WTC11 (cell line): ENCODE data around the gene NHLH2. TPM values are rescaled to one million over a fixed set of nuclear protein-coding genes. Genes with fewer than 3 reads are reported as not detected.

Experiments used
- ATAC-seq: fragments of 200-7000 bp; cut with Tn5 transposase; 2 replicates; pipeline ENCODE4 v1.10.0; 2021; ENCODE audit warnings: mild to moderate bottlenecking, moderate library complexity
- CTCF ChIA-PET: fragments of 300-600 bp; sonication (Branson Sonifier 250); formaldehyde crosslinking; loops from one replicate; lab custom pipeline; 2021; ENCODE audit warnings: antibody characterized with exemption; lab: Charles Lee
- POLR2A ChIA-PET: fragments of 350-600 bp; sonication (Branson Sonifier 250); formaldehyde crosslinking; loops from one replicate; lab custom pipeline; 2021; ENCODE audit warnings: antibody characterized with exemption; lab: Charles Lee
- DNase-seq: peaks from one replicate; pipeline ENCODE4 v3.0.0; 2021; ENCODE audit warnings: low spot score
- H3K27ac Mint-ChIP-seq: 2 replicates; pipeline ENCODE4 v1.8.0; 2021; ENCODE audit warnings: mixed read lengths
- H3K27me3 Mint-ChIP-seq: 2 replicates; pipeline ENCODE4 v1.8.0; 2021; ENCODE audit warnings: low read depth, mild to moderate bottlenecking, moderate library complexity, mixed read lengths
- H3K36me3 Mint-ChIP-seq: 2 replicates; pipeline ENCODE4 v1.8.0; 2021; ENCODE audit warnings: mixed read lengths
- H3K4me1 Mint-ChIP-seq: 2 replicates; pipeline ENCODE4 v1.8.0; 2022; ENCODE audit warnings: mixed read lengths
- H3K4me3 Mint-ChIP-seq: 2 replicates; pipeline ENCODE4 v1.8.0; 2021; ENCODE audit warnings: mild to moderate bottlenecking, moderate library complexity, mixed read lengths
- H3K9me3 Mint-ChIP-seq: 2 replicates; pipeline ENCODE4 v1.8.0; 2021; ENCODE audit warnings: mixed read lengths
- CREB1 ChIP-seq: sonication (generic); formaldehyde crosslinking; IDR thresholded peaks from 2 replicates; pipeline ENCODE4 v1.8.0; 2023; ENCODE audit warnings: mild to moderate bottlenecking, missing genetic modification reagents
- FOXJ3 ChIP-seq: sonication (generic); formaldehyde crosslinking; IDR thresholded peaks from 2 replicates; pipeline ENCODE4 v1.9.0; 2021; ENCODE audit warnings: missing genetic modification reagents, mild to moderate bottlenecking, borderline replicate concordance
- JUN ChIP-seq: sonication (generic); formaldehyde crosslinking; IDR thresholded peaks from 2 replicates; pipeline ENCODE4 v1.8.0; 2023; ENCODE audit warnings: mild to moderate bottlenecking, missing genetic modification reagents
- MXD4 ChIP-seq: fragments of 250-450 bp; sonication (Bioruptor Pico); IDR thresholded peaks from 2 replicates; pipeline ENCODE4 v1.8.0; 2021; ENCODE audit warnings: mild to moderate bottlenecking, moderate library complexity, borderline replicate concordance
- MYBL2 ChIP-seq: sonication (generic); formaldehyde crosslinking; IDR thresholded peaks from 2 replicates; pipeline ENCODE4 v1.8.1; 2023; ENCODE audit warnings: mild to moderate bottlenecking, moderate library complexity, missing genetic modification reagents
- NFE2L1 ChIP-seq: sonication (generic); formaldehyde crosslinking; IDR thresholded peaks from 2 replicates; pipeline ENCODE4 v1.8.1; 2023; ENCODE audit warnings: missing genetic modification reagents
- OVOL2 ChIP-seq: fragments of 250-450 bp; sonication (Bioruptor Pico); IDR thresholded peaks from 2 replicates; pipeline ENCODE4 v1.9.0; 2021; ENCODE audit warnings: mild to moderate bottlenecking, borderline replicate concordance
- SMAD3 ChIP-seq: sonication (generic); formaldehyde crosslinking; IDR thresholded peaks from 2 replicates; pipeline ENCODE4 v1.8.0; 2022; ENCODE audit warnings: missing genetic modification reagents, mild to moderate bottlenecking, borderline replicate concordance
- SMAD4 ChIP-seq: sonication (generic); formaldehyde crosslinking; IDR thresholded peaks from 2 replicates; pipeline ENCODE4 v1.8.0; 2022; ENCODE audit warnings: mild to moderate bottlenecking, missing genetic modification reagents
- SP1 ChIP-seq: sonication (generic); formaldehyde crosslinking; conservative IDR thresholded peaks from 2 replicates; pipeline ENCODE4 v1.8.1; 2022; ENCODE audit warnings: missing genetic modification reagents
- TEAD4 ChIP-seq: sonication (generic); formaldehyde crosslinking; IDR thresholded peaks from 2 replicates; pipeline ENCODE4 v1.8.0; 2022; ENCODE audit warnings: mild to moderate bottlenecking, missing genetic modification reagents
- TP53 ChIP-seq: sonication (generic); formaldehyde crosslinking; IDR thresholded peaks from 2 replicates; pipeline ENCODE4 v1.8.1; 2023; ENCODE audit warnings: mild to moderate bottlenecking, missing genetic modification reagents
- total RNA-seq: library from RNA; stranded (reverse); gene quantifications from 3 replicates; pipeline ENCODE4 v1.2.3, GENCODE V29; 2021
- TF ChIP-seq, protein P1 (sequence below): fragments of 250-450 bp; sonication (Bioruptor Pico); IDR thresholded peaks from 2 replicates; pipeline ENCODE4 v2.1.2; 2022; ENCODE audit warnings: mild to moderate bottlenecking, moderate library complexity
- TF ChIP-seq, protein P2 (sequence below): sonication (generic); formaldehyde crosslinking; IDR thresholded peaks from 2 replicates; pipeline ENCODE4 v1.8.0; 2023; ENCODE audit warnings: missing genetic modification reagents, mild to moderate bottlenecking, borderline replicate concordance
- TF ChIP-seq, protein P3 (sequence below): sonication (generic); formaldehyde crosslinking; IDR thresholded peaks from 2 replicates; pipeline ENCODE4 v1.8.1; 2022; ENCODE audit warnings: low read depth, missing genetic modification reagents, borderline replicate concordance
- TF ChIP-seq, protein P4 (sequence below): fragments of 200-600 bp; IDR thresholded peaks from 2 replicates; pipeline ENCODE4 v1.8.0; 2022; ENCODE audit warnings: antibody characterized with exemption
- TF ChIP-seq, protein P5 (sequence below): sonication (generic); formaldehyde crosslinking; IDR thresholded peaks from 2 replicates; pipeline ENCODE4 v1.8.1; 2022; ENCODE audit warnings: mild to moderate bottlenecking, missing genetic modification reagents, moderate library complexity, borderline replicate concordance
- TF ChIP-seq, protein P6 (sequence below): sonication (generic); formaldehyde crosslinking; IDR thresholded peaks from 2 replicates; pipeline ENCODE4 v1.8.0; 2022; ENCODE audit warnings: missing genetic modification reagents

Gene NHLH2
- total RNA-seq, 1 experiment from 2014 or later, result 4.3 TPM

DNA sequence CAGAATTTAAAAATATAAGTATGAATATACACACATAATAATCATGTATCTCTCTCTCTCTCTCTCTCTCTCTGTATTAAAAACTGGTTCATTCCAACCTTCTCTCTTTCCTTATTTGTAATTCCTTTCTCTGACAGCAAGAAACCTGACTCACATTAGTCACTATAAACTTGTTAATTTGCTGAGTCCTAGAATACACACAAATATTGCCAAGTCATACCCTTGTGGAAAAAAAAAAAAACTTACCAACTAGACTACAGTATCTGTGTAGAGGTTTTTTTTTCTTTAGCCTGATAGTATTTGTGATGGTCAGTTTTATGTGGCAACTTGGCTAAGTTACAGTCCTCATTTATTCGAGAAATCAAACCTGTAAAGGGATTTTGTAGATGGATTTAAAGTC is 26.3 kb upstream of the NHLH2 start:
- H3K4me1 Mint-ChIP-seq, result no peaks in the 10 kb centered on the region
- ATAC-seq (no peak), DNase-seq (no peak)
- H3K4me3 Mint-ChIP-seq, result no peak overlapping the region
- H3K9me3 Mint-ChIP-seq, result 0 out of 2 replicates have a peak, but pooled peaks cover 3% of the 10 kb centered on the region
- CTCF ChIA-PET, result no interaction called here
- POLR2A ChIA-PET, result no interaction called here
- TF ChIP-seq, protein P1, sequence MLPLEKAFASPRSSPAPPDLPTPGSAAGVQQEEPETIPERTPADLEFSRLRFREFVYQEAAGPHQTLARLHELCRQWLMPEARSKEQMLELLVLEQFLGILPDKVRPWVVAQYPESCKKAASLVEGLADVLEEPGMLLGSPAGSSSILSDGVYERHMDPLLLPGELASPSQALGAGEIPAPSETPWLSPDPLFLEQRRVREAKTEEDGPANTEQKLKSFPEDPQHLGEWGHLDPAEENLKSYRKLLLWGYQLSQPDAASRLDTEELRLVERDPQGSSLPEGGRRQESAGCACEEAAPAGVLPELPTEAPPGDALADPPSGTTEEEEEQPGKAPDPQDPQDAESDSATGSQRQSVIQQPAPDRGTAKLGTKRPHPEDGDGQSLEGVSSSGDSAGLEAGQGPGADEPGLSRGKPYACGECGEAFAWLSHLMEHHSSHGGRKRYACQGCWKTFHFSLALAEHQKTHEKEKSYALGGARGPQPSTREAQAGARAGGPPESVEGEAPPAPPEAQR (CRISPR knock-in tag), result no peak
- TF ChIP-seq FOXJ3 (CRISPR knock-in tag), result no peak
- TF ChIP-seq CREB1, result no peak
- TF ChIP-seq, protein P2, sequence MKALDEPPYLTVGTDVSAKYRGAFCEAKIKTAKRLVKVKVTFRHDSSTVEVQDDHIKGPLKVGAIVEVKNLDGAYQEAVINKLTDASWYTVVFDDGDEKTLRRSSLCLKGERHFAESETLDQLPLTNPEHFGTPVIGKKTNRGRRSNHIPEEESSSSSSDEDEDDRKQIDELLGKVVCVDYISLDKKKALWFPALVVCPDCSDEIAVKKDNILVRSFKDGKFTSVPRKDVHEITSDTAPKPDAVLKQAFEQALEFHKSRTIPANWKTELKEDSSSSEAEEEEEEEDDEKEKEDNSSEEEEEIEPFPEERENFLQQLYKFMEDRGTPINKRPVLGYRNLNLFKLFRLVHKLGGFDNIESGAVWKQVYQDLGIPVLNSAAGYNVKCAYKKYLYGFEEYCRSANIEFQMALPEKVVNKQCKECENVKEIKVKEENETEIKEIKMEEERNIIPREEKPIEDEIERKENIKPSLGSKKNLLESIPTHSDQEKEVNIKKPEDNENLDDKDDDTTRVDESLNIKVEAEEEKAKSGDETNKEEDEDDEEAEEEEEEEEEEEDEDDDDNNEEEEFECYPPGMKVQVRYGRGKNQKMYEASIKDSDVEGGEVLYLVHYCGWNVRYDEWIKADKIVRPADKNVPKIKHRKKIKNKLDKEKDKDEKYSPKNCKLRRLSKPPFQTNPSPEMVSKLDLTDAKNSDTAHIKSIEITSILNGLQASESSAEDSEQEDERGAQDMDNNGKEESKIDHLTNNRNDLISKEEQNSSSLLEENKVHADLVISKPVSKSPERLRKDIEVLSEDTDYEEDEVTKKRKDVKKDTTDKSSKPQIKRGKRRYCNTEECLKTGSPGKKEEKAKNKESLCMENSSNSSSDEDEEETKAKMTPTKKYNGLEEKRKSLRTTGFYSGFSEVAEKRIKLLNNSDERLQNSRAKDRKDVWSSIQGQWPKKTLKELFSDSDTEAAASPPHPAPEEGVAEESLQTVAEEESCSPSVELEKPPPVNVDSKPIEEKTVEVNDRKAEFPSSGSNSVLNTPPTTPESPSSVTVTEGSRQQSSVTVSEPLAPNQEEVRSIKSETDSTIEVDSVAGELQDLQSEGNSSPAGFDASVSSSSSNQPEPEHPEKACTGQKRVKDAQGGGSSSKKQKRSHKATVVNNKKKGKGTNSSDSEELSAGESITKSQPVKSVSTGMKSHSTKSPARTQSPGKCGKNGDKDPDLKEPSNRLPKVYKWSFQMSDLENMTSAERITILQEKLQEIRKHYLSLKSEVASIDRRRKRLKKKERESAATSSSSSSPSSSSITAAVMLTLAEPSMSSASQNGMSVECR, result no peak
- TF ChIP-seq, protein P3, sequence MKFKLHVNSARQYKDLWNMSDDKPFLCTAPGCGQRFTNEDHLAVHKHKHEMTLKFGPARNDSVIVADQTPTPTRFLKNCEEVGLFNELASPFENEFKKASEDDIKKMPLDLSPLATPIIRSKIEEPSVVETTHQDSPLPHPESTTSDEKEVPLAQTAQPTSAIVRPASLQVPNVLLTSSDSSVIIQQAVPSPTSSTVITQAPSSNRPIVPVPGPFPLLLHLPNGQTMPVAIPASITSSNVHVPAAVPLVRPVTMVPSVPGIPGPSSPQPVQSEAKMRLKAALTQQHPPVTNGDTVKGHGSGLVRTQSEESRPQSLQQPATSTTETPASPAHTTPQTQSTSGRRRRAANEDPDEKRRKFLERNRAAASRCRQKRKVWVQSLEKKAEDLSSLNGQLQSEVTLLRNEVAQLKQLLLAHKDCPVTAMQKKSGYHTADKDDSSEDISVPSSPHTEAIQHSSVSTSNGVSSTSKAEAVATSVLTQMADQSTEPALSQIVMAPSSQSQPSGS (CRISPR knock-in tag), result no peak
- no peak for TF ChIP-seq TEAD4
- TF ChIP-seq OVOL2 (CRISPR knock-in tag), result no peak
- TF ChIP-seq MYBL2 (CRISPR knock-in tag), result no peak
- TF ChIP-seq SMAD4 (CRISPR knock-in tag), result no peak
- no peak for TF ChIP-seq JUN (CRISPR knock-in tag)
- TF ChIP-seq SMAD3 (CRISPR knock-in tag), result no peak
- TF ChIP-seq MXD4 (CRISPR knock-in tag), result no peak
- no peak for TF ChIP-seq NFE2L1 (CRISPR knock-in tag)
- no peak for TF ChIP-seq TP53 (CRISPR knock-in tag)
- TF ChIP-seq, protein P4, sequence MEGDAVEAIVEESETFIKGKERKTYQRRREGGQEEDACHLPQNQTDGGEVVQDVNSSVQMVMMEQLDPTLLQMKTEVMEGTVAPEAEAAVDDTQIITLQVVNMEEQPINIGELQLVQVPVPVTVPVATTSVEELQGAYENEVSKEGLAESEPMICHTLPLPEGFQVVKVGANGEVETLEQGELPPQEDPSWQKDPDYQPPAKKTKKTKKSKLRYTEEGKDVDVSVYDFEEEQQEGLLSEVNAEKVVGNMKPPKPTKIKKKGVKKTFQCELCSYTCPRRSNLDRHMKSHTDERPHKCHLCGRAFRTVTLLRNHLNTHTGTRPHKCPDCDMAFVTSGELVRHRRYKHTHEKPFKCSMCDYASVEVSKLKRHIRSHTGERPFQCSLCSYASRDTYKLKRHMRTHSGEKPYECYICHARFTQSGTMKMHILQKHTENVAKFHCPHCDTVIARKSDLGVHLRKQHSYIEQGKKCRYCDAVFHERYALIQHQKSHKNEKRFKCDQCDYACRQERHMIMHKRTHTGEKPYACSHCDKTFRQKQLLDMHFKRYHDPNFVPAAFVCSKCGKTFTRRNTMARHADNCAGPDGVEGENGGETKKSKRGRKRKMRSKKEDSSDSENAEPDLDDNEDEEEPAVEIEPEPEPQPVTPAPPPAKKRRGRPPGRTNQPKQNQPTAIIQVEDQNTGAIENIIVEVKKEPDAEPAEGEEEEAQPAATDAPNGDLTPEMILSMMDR, result no peak
- no peak for TF ChIP-seq SP1 (CRISPR knock-in tag)
- TF ChIP-seq, protein P5, sequence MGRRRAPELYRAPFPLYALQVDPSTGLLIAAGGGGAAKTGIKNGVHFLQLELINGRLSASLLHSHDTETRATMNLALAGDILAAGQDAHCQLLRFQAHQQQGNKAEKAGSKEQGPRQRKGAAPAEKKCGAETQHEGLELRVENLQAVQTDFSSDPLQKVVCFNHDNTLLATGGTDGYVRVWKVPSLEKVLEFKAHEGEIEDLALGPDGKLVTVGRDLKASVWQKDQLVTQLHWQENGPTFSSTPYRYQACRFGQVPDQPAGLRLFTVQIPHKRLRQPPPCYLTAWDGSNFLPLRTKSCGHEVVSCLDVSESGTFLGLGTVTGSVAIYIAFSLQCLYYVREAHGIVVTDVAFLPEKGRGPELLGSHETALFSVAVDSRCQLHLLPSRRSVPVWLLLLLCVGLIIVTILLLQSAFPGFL (CRISPR knock-in tag), result no peak
- TF ChIP-seq, protein P6, sequence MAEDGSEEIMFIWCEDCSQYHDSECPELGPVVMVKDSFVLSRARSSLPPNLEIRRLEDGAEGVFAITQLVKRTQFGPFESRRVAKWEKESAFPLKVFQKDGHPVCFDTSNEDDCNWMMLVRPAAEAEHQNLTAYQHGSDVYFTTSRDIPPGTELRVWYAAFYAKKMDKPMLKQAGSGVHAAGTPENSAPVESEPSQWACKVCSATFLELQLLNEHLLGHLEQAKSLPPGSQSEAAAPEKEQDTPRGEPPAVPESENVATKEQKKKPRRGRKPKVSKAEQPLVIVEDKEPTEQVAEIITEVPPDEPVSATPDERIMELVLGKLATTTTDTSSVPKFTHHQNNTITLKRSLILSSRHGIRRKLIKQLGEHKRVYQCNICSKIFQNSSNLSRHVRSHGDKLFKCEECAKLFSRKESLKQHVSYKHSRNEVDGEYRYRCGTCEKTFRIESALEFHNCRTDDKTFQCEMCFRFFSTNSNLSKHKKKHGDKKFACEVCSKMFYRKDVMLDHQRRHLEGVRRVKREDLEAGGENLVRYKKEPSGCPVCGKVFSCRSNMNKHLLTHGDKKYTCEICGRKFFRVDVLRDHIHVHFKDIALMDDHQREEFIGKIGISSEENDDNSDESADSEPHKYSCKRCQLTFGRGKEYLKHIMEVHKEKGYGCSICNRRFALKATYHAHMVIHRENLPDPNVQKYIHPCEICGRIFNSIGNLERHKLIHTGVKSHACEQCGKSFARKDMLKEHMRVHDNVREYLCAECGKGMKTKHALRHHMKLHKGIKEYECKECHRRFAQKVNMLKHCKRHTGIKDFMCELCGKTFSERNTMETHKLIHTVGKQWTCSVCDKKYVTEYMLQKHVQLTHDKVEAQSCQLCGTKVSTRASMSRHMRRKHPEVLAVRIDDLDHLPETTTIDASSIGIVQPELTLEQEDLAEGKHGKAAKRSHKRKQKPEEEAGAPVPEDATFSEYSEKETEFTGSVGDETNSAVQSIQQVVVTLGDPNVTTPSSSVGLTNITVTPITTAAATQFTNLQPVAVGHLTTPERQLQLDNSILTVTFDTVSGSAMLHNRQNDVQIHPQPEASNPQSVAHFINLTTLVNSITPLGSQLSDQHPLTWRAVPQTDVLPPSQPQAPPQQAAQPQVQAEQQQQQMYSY (CRISPR knock-in tag), result no peak
- no peak overlapping the region for H3K27ac Mint-ChIP-seq
- H3K36me3 Mint-ChIP-seq, result no peaks in the 10 kb centered on the region
- no peaks in the 10 kb centered on the region for H3K27me3 Mint-ChIP-seq
